GM21619 (cell line): ENCODE measurements around the gene ZDHHC11.
"Not testable (repeated sequence)": the region's sequence is repeated elsewhere in the genome, so short reads cannot be mapped to it uniquely, and the experiment has no call there.

Experiments used
- ATAC-seq: cut with Tn5 transposase; IDR thresholded peaks from one replicate; pipeline ENCODE4 v1.9.1; 2021; ENCODE audit not compliant: unreplicated experiment

Gene ZDHHC11

DNA sequence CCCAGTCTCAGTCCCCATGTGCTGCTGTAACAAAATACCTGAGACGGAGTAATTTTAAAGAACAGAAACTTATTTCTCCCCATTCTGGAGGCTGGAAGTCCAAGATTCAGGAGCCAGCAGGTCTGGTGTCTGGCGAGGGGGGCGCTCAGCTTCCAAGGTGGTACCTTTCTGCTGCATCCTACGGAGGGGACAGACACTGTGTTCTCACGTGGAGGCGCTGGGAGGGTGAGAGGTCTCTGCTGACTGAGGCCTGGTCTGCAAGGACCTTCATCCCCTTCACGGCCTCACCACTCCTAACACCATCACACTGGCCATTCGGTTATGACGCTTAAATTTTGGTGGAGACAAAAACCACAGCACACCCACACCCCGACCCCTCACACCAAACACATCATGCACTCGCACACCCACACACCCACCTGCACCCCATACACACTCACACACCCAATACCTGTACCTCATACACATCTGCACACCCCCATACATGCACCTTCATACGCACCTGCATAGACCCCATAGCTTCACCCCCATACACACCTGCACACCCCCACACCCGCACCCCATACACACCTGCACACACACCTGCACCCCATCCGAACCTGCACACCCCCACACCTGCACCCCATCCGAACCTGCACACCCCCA, 9.8 kb upstream of the ZDHHC11 start:
- no peak for ATAC-seq

DNA sequence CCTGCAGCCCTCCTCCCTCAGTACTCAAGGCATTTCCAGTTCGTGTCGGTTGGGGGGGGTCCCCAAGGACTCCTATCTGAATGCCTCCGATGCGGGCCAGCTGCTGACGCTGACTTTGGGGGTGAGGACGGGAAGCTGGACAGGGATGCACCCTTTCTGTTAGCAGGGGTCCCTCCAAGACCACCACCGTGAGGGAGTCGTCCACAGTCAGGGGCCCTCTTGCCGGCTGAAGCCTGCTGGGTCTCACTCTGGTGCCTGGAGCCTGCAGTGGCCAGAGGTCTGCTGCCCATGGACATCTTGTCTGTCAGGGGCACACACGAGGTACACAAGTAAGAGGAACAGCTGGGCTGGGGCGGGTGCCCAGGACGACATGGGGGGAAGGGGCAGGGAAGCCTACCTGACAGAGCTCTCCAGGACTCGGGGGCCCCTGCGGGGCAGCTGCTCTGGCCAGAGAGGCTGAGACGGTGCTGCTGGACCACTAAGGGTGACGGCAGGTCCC, 9.1 kb upstream of the ZDHHC11 start:
- ATAC-seq = no peak

- no peak for ATAC-seq
Observed at GRCh38 chr5:859391-859790, 8.6 kb upstream of the ZDHHC11 start.

DNA sequence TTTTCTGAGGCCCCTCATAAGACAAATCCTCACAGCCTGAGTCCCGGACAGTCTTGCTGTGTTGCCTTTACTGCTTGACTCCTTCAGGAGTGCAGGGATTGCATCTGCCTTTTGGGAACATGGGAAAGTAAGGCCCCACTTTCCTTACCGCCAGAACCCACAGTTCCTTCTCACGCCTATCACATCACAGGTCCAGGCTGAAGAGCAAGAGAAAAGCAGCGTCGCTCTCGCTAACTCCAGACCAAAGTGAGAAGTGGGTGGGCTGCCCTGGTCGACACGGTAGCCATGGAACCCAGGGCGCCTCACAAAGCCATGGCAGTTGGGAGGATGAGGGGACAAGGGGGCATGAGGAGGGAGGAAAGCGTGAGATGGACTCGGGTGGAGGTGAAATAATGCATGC, 7.9 kb upstream of the ZDHHC11 start:
- no peak for ATAC-seq

- ATAC-seq = no peak
Observed at GRCh38 chr5:856531-857425, 6.0 kb upstream of the ZDHHC11 start.

DNA sequence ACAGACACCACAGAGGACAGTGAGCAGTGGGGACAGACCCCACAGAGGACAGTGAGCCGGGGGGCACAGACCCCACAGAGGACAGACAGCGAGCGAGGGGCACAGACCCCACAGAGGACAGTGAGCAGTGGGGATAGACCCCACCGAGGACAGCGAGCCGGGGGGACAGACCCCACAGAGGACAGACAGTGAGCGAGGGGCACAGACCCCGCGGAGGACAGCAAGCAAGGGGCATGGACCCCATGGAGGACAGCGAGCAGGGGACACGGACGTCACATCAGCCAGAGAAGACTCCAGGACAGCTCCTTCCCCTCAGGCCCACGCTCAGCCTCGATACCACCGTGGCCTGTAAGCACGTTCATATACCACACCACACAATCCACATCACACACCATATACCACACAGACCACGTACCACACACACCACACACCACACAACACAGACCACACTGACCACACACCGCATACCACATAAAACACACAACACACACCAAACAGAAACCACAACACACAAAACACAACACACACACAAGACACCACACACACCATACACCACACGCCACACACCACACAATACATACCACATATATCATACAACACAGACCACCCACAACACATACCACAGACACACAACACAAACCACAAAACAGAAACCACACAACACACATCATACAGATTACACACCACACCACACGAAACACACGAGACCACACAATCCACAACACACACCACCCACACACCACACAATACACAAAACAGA, 5.2 kb upstream of the ZDHHC11 start:
- no peak for ATAC-seq

GRCh38 chr5:854966-855743, 4.4 kb upstream of the ZDHHC11 start:
- ATAC-seq = no peak

DNA sequence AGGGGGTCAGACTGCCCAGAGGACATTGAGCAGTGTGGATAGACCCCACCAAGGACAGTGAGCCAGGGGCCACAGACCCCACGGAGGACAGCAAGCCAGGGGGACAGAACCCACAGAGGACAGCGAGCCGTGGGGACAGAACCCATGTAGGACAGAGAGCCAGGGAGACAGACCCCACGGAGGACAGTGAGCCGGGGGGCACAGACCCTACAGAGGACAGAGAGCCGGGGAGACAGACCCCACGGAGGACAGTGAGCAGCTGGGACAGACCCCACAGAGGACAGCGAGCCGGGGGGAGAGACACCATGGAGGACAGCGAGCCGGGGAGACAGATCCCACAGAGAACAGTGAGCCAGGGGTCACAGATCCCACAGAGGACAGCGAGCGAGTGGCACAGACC, 3.4 kb upstream of the ZDHHC11 start:
- ATAC-seq = no peak

GRCh38 chr5:853416-854090, 2.8 kb upstream of the ZDHHC11 start:
- not testable (repeated sequence) for ATAC-seq

DNA sequence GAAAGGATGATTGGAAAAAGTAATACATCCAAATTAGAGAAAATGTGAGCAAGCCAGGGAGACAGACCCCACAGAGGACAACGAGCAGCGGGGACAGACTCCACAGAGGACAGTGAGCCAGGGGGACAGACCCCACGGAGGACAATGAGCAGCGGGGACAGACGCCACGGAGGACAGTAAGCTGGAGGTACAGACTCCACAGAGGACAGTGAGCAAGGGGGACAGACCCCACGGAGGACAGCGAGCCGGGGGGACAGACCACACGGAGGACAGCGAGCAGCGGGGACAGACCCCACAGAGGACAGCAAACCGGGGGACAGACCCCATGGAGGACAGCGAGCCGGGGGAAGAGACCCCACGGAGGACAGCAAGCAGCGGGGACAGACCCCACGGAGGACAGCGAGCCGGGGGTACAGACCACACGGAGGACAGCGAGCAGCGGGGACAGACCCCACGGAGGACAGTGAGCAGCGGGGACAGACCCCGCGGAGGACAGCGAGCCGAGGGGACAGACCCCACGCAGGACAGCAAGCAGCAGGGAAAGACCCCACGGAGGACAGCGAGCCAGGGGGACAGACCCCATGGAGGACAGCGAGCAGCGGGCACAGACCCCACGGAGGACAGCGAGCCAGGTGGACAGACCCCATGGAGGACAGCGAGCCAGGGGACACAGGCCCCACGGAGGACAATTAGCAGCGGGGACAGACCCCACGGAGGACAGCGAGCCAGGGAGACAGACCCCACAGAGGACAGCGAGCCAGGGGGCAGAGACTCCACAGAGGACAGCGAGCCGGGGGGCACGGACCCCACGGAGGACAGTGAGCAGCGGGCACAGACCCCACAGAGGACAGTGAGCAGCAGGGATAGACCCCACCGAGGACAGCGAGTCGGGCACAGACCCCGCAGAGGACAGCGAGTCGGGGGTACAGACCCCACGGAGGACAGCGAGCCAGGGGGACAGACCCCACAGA, 1.9 kb upstream of the ZDHHC11 start:
- no peak for ATAC-seq

- no peak for ATAC-seq
Observed at GRCh38 chr5:852018-852417, 1.2 kb upstream of the ZDHHC11 start.

- ATAC-seq = no peak
Observed at GRCh38 chr5:851553-851952, 767 bp upstream of the ZDHHC11 start.

DNA sequence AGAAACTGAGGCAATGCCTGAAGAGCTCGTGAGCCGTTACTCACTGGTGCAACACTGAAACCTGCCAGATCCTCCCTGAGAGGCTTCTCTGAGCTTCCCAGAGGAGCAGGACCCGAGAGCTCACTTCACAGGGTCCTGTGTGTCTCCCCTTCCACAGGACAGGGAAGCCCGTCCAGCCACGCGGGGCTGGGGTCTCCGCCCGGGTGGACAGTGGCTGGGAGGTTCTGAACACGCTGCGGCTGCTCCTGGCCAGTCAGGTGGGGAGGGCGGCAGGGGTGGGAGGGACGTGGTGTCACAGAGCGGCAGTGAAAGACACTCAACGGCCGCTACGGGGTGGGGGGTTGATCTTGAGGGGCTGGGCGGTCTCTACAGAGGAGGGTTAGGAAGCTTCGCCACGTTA, 290 bp upstream of the ZDHHC11 start:
- ATAC-seq = no peak

DNA sequence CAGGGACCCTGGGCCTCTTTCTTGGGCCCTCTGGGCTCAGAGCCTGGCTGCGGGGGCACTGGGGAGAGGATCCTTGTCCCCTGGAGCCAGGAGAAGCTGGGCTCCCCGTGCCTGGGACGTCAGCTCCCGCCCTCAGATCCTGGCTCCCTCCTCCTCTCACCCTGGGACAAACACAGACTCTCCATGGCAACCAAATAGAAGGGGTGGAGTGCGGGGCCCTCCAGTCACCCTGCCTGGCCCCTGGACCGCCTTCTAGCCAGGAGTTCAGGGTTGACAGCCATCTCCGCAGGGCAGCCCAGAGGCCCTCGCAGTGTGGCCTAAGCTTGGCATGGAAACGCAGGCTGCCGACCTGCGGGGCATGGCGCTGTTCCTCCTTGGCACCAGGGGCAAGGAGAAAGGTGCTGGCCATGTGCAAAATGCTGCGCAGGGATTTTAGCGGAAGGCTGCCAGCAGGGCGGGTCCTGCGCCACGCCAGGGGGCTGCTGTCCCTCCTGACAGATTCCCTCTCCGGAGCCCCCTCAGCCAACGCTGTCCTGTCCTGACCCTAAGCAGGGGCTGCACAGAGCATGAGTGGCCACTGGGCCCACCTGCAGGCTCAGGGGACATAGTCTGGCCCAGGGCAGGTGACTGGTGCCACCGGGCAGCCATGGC, 1.0 kb downstream of the ZDHHC11 start:
- no peak for ATAC-seq

DNA sequence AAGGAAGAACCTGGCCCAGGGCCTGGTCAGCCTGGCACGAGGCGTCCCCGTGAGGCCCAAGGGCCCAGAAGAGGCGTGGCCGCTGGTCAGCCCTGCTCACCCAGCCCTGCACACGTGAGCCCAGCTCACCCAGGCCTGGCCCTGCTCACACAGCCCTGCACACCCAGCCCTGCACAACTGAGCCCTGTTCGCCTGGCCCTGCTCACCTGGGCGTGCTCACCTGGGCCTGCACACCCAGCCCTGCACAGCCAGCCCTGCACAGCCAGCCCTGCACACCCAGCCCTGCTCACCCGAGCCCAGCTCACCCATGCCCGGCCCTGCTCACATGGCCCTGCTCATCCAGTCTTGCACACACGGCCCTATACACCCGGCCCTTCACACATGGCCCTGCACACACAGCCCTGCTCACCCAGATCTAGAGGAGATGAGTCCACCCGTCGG, 2.1 kb downstream of the ZDHHC11 start:
- no peak for ATAC-seq

DNA sequence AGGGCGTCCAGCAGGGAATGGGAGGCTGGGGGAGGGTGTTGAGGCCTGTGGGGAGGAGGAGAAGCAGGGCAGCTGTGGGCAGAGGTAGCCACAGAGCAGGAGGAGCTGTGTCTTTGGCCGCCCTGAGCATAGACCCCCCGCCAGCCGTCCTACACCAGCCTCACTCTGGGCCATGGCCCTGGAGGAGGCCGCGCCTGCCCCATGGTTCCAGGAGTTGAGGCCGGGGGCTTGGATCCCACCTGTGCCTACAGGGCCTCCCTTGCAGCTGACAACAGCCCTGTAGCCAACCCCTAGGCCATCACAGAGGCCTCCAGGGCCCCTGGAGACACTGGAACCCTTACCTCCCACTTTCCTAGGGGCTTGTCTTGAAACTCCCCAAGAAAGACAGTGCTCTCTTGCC, 3.0 kb downstream of the ZDHHC11 start:
- ATAC-seq = not testable (repeated sequence)

- ATAC-seq = not testable (repeated sequence)
Observed at GRCh38 chr5:847212-847611, 3.6 kb downstream of the ZDHHC11 start.

GRCh38 chr5:846602-847091, 4.1 kb downstream of the ZDHHC11 start:
- ATAC-seq = not testable (repeated sequence)
